OCI-LY7 (cell line): ENCODE measurements around the gene EPHA10. TPM values are rescaled to one million over a fixed set of nuclear protein-coding genes. Genes with fewer than 3 reads are reported as not detected.

Source experiments
- BruUV-seq: library from RNA; stranded (reverse); fragments of 400-500 nt; replicated peaks from 2 replicates; lab custom pipeline; 2021; lab: Mats Ljungman, UMichigan
- CTCF ChIA-PET: fragments of 300-600 bp; sonication (Branson Sonifier 250); formaldehyde crosslinking; loops from one replicate; lab custom pipeline; 2022; ENCODE audit warnings: antibody characterized with exemption; ENCODE audit not compliant: unreplicated experiment; lab: Charles Lee
- POLR2A ChIA-PET: fragments of 300-600 bp; sonication (Branson Sonifier 250); formaldehyde crosslinking; loops from one replicate; lab custom pipeline; 2022; ENCODE audit warnings: antibody characterized with exemption; lab: Charles Lee
- DNase-seq: peaks from one replicate; pipeline ENCODE4 v3.0.0-alpha.2; 2015; ENCODE audit warnings: low spot score
- H2AFZ ChIP-seq: fragments of 200-600 bp; sonication (generic), shearing (Covaris generic); 2 replicates; pipeline ENCODE4 v1.6.1; 2014; ENCODE audit warnings: mild to moderate bottlenecking, antibody characterized with exemption, low read length, moderate library complexity
- H3K27ac ChIP-seq: fragments of 200-600 bp; sonication (generic); 2 replicates; pipeline ENCODE4 v1.5.1; 2014; ENCODE audit warnings: mixed run types, low read depth, mild to moderate bottlenecking, moderate library complexity, low read length, inconsistent platforms; ENCODE audit not compliant: poor library complexity, severe bottlenecking
- H3K36me3 ChIP-seq: fragments of 200-600 bp; sonication (generic); 2 replicates; pipeline ENCODE4 v1.6.1; 2014; ENCODE audit warnings: mild to moderate bottlenecking, antibody characterized with exemption, low read length, moderate library complexity, mixed read lengths; ENCODE audit not compliant: insufficient read depth
- H3K4me1 ChIP-seq: fragments of 200-600 bp; sonication (generic); 2 replicates; pipeline ENCODE4 v1.5.1; 2014; ENCODE audit warnings: mild to moderate bottlenecking, low read length; ENCODE audit not compliant: insufficient read depth, poor library complexity, severe bottlenecking
- H3K4me2 ChIP-seq: fragments of 200-600 bp; sonication (generic); 2 replicates; pipeline ENCODE4 v1.6.1; 2014; ENCODE audit warnings: mild to moderate bottlenecking, low read length
- H3K4me3 ChIP-seq: fragments of 200-600 bp; sonication (generic); 2 replicates; pipeline ENCODE4 v1.5.1; 2014; ENCODE audit warnings: mild to moderate bottlenecking, low read depth, low read length; ENCODE audit not compliant: poor library complexity, severe bottlenecking
- H3K79me2 ChIP-seq: fragments of 200-600 bp; sonication (generic); 2 replicates; pipeline ENCODE4 v1.6.1; 2016; ENCODE audit warnings: low read depth, mild to moderate bottlenecking, low read length, moderate library complexity, mixed read lengths; ENCODE audit not compliant: insufficient read depth
- H3K9me2 ChIP-seq: fragments of 200-600 bp; sonication (generic); 2 replicates; pipeline ENCODE4 v1.6.1; 2016; ENCODE audit warnings: mild to moderate bottlenecking, low read length, mixed read lengths; ENCODE audit not compliant: insufficient read depth
- H3K9me3 ChIP-seq: fragments of 200-600 bp; sonication (generic); 2 replicates; pipeline ENCODE4 v1.6.1; 2014; ENCODE audit warnings: mild to moderate bottlenecking, mixed run types, low read length, mixed read lengths
- H4K20me1 ChIP-seq: fragments of 200-600 bp; sonication (generic); 2 replicates; pipeline ENCODE4 v1.6.1; 2014; ENCODE audit warnings: mild to moderate bottlenecking, antibody characterized with exemption, low read length, moderate library complexity, mixed read lengths; ENCODE audit not compliant: insufficient read depth
- EZH2phosphoT487 ChIP-seq: fragments of 200-600 bp; sonication (generic); IDR thresholded peaks from 2 replicates; pipeline ENCODE4 v1.6.1; 2018; ENCODE audit warnings: low read depth, borderline replicate concordance, mild to moderate bottlenecking, mixed run types, antibody characterized with exemption, low read length, moderate library complexity, mixed read lengths
- intact Hi-C: fragments of 100-400 bp; cut with micrococcal nuclease; formaldehyde crosslinking; loops from one replicate; pipeline ENCODE4 v1.10.0; 2022; ENCODE audit not compliant: unreplicated experiment
- total RNA-seq, 2 experiments: library from RNA; depleted of rRNA in 1 of 2; stranded (reverse); fragments of >200 nt in 1 of 2; shearing (Covaris generic) in 1 of 2; gene quantifications; 2 replicates each; pipeline ENCODE4 v1.2.3, GENCODE V29; 2014 to 2022
- TF ChIP-seq, protein P1 (sequence below): fragments of 200-600 bp; sonication (generic); conservative IDR thresholded peaks from 2 replicates; pipeline ENCODE4 v1.5.1; 2014; ENCODE audit warnings: mild to moderate bottlenecking, antibody characterized with exemption, low read length, moderate library complexity, mixed read lengths

The EPHA10 gene
- total RNA-seq, 2 experiments from 2014 or later: not detected

DNA sequence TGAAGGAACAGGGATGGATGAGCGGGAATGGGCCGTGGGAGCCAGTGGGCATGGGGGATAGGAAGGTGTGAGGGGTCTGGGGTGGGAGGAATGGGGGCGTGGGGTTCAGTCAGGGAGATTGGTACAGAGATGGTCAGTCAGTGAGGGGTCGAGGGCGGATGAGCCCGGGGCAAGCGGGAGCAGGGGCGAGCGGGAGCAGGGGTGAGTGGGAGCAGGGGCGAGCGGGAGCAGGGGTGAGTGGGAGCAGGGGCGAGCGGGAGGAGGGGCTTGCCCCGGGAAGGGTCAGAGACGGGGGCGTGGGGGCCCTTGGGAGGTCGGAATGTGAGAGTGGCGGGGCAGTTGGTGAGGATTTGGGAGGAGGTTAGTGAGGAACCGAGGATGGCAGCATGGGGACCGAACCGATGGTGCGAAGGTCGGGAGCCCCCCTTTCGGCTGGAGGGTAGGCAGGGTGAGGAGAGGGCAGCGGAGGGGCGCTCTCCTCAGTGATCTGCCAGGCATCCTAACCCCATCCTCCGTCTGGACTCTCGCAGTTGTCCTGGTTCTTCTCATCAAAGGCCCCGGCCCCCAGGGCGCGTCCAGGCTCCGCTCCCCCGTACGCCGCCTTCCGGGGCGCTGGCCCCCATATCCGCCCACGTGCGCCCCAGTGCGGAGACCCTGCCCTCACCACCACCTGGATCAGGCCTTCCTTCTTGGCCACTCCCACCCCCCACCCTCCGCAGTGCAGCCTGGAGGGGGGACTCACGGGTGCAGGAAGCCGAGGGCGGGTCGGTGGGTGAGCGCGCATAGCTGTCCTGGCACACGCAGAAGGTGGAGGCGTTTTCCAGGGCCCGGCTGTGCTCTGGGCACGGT, 11.2 kb downstream of the EPHA10 start:
- Histone ChIP-seq H3K9me3 (no peaks in the 10 kb centered on the region), H4K20me1 (no peaks in the 10 kb centered on the region), H2AFZ (no peak overlapping the region), H3K9me2 (no peaks in the 10 kb centered on the region), H3K4me1 (no peaks in the 10 kb centered on the region), H3K79me2 (no peaks in the 10 kb centered on the region), H3K4me2 (no peak overlapping the region), H3K27ac (no peak overlapping the region), H3K4me3 (no peak overlapping the region), H3K36me3 (no peaks in the 10 kb centered on the region)
- CTCF ChIA-PET: no interaction called here
- intact Hi-C loops: no loop called here
- no peak for DNase-seq
- no TSS peak for BruUV-seq
- POLR2A ChIA-PET: no interaction called here
- TF ChIP-seq, protein P1, sequence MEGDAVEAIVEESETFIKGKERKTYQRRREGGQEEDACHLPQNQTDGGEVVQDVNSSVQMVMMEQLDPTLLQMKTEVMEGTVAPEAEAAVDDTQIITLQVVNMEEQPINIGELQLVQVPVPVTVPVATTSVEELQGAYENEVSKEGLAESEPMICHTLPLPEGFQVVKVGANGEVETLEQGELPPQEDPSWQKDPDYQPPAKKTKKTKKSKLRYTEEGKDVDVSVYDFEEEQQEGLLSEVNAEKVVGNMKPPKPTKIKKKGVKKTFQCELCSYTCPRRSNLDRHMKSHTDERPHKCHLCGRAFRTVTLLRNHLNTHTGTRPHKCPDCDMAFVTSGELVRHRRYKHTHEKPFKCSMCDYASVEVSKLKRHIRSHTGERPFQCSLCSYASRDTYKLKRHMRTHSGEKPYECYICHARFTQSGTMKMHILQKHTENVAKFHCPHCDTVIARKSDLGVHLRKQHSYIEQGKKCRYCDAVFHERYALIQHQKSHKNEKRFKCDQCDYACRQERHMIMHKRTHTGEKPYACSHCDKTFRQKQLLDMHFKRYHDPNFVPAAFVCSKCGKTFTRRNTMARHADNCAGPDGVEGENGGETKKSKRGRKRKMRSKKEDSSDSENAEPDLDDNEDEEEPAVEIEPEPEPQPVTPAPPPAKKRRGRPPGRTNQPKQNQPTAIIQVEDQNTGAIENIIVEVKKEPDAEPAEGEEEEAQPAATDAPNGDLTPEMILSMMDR: no peak
- no peak for TF ChIP-seq EZH2phosphoT487

DNA sequence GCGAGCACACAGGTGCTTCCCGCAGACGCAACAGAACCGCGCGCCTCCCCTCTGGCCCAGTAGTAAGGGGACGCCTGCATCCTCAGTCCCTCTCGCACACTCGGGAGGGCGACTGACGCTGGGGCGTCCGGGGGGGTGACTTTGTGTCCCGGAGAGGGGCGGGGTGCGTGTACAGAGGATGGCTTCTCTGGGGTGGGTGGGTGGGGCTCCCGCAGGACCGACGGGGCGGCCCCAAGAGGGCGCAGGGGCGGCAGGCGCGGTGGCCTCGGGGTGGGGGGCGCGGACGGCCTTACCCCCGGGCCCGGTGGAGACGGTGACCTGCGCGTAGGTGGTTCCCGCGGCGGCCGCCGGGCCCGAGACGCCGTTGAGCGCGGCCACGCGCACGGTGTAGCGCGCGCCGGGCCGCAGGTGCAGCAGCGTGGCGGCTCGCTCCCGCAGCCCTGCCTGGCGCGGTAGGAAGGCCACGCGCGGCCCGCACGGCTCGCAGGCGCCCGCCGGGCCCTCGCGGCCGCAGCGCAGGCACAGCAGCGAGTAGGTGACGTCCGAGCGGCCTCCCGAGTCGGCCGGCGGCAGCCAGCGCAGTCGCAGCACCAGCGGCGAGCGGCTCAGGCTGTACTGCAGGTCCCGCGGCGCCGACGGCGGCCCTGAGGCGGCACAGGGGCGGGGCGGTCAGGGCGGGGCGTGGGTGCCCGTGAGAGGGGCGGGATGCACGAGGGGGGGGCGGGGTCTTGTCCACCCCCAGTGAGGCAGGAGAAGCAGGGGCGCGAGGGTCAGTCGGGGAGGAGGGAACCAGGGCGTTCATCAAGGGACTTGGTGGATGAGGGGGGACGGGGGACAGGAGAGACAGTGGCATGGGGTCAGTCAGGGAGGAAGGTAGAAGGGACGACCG, 12.1 kb downstream of the EPHA10 start:
- BruUV-seq: no TSS peak
- intact Hi-C loops: no loop called here
- Histone ChIP-seq H3K4me3 (no peak overlapping the region), H3K79me2 (no peaks in the 10 kb centered on the region), H4K20me1 (no peaks in the 10 kb centered on the region), H3K4me2 (no peak overlapping the region), H3K4me1 (no peaks in the 10 kb centered on the region), H2AFZ (no peak overlapping the region), H3K36me3 (no peaks in the 10 kb centered on the region), H3K9me2 (no peaks in the 10 kb centered on the region), H3K9me3 (no peaks in the 10 kb centered on the region), H3K27ac (no peak overlapping the region)
- ChIA-PET POLR2A (no interaction called here), CTCF (no interaction called here)
- DNase-seq: no peak
- TF ChIP-seq, protein P1: no peak
- TF ChIP-seq EZH2phosphoT487: no peak
